Nucleus accumbens (tissue), 56 donors: Measurements from ENCODE around the gene F3.
"Not testable (repeated sequence)": the region's sequence is repeated elsewhere in the genome, so short reads cannot be mapped to it uniquely, and the experiment has no call there.

Source experiments
- DNase-seq, 56 donors: peaks; one replicate each; lab custom pipeline; 2025; lab: John Stamatoyannopoulos, UW

Gene F3

DNA sequence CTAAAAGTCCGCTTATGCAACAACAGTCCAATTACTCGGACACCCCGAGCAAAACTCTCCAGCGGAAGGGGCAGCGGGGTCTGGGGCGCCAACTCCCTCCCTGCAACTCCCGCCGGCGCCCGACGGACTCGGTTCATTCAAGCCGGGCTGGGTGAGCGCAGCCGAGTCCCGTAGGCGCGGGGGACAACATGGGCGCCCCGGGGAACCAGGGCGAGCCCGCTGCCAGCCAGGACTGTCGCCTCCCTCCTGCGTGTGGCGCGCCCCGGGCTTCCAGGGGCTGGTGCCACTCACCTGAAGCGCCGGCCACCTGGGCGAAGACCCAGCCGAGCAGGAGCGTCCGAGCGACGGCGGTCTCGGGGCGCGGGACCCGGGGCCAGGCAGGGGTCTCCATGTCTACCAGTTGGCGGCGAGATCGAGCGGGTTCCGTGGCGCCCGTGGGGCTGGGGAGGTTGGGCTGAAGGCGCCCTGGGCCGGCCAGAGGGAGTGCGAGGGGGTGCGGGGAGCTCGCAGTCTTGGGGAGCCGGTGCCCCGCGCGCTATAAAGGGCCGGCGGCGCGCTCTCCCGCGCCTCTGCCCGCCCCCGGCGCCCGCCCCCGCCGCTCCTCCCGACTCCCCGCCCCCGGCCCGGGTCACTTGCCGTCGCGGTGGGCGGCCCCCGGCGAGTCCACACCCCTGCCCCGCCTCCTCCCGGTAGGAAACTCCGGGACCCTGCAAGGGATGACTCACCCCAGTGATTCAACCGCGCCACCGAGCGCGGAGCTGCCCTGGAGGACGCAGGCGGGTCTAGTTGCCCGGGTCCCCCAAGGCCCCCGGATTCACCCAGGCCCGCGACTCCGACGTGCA, at the start of gene F3:
Gene F3 (minus strand): TSS at position 514 of the 842 bp plus-strand sequence. CDS start 123 bp downstream, at position 391.
- DNase-seq = peak in 51 of 56 donors; percentile 10 to 92 (median 63)

DNA sequence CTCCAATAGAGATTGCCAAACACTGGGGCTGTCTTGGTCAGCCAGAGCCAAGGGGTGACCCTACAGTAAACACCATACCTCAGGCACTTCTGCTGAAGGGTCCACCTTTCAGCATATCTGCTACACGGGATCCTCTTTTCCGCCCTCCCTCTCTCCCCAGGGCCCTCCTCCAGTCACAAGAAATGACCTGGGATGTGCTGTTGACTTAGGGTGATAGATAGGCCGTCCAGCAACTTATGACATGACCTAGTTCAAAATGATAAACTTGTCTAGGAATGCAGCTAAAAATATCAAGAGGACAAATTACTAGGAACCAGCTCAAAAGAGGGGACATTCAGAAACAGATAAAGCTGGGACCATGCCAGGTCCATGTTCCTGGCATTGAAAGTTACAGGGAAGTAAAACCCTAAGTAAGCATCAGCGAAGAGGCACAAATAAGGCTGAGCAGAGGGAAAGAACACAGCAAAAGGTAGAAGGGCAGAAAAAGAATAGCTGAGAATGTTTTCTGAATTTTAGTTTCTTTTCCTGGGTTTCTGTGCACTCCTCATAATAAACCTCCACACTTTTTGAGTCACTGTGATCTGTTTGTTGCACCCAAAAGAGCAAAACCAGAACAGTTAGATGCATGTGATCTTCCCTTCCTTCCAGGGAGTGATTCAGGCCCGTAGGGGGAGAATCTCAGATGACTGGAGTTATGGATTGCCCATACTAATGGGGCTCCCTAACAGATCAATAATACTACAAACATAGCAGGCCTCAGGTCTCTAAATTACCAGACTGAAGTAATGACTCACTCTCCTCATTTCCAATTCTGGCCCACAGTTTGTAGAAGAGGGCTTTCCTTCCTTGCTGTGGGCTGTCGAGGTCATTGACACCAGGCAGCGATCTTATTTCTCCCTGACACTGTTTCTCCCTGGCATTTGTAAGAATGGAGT, 48.9 kb upstream of the F3 start:
- DNase-seq = no peak

DNA sequence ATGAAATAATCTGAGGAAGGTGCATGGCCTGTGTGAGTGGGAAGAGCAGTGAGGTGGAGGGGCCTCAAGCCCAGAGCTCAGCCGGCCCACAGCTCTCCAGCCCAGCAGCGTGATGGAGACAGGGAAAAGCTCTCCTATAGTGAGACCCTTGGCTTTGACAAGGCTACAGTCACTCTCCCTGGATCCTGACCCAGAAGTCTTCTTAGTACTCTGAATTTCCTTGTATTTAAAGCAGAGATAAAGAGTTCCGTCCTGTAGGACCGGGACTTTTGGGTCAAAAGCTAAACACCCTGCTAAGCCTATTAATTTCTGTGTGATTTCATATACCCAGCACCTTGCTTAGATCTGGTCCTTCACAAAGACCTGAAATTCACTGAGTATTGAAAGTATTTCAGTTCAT, 48.2 kb upstream of the F3 start:
- no peak for DNase-seq

DNA sequence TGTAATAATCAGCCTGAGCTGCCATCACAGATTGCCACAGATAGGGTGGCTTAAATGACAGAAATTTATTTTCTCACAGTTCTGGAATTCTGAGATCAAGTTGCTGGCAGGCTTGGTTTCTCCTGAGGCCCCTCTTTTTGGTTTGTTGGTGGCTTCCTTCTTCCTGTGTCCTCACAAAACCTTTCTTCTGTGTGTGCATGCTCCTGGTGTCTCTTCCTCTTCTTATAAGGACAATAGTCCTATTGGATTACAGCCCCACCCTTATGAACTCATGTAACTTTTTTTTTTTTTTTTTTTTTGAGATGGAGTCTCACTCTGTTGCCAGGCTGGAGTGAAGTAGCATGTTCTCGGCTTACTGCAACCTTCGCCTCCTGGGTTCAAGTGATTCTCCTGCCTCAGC, 41.0 kb upstream of the F3 start:
- DNase-seq = no peak

DNA sequence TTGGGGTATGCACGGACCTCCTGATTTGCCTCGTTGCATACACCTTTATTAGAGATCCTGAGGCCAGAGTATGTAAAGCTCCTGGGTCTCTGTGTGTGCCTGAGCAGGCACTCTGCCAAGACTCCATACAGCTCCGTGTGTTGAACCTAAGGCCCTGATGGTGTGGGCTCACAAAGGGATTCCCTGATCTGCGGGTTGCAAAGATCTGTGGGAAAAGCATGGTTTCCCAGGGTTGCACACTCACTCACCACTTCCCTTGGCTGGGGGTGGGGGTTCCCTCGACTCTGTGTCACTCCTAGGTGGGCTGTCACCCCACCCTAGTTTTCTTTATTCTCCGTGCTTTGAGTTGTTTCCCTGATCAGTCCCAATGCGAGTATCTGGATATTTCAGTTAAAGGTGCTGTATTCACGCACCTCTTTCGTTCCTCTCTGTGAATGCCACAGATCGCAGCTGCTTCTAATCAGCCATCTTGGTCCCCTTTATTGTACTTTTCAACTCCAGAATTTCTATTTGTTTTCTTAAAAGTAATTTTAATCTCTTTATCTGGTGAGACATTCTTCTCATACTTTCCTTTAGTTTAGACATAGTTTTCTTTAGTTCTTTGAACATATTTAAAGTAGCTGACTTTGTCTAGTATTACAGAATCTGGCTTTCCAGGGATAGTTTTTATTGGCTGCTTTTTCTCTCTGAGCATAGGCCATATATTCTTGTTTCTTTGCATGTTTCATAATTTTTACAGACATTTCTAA, 39.0 kb upstream of the F3 start:
- DNase-seq = no peak

DNA sequence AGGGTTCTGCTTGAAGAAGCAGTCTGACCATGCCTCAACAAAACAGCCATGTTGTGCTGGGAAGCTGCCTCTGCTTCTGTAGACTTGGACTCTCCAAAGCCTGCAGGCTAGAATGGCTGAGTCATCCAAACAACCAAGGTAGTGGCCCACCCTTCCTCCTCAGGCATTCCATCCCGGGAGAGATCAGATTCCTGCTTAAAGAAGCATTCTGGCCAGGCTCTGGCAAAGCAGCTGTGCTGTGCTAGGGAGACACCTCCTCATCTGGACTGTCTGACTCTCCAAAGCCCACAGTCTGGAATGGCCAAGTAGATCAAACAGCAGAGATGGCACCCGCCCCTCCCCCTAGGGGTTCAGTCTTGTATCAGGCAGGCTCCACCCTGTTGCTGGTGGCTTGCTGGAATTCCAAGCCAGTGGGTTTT, 38.3 kb upstream of the F3 start:
- DNase-seq = no peak

DNA sequence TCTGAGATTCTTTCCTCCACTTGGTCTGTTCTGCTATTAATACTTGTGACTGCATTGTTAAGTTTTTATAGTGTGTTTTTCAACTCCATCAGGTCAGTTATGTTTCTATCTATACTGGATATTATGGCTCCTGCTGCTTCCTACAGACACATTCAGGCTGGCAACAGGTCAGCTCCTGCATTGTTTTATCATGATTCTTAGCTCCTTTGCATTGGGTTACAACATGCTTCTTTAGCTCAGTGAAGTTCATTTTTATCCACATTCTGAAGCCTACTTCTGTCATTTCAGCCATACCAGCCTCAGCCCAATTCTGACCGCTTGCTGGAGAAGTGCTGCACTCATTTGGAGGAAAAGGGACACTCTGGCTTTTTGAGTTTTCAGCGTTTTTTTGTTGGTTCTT, 37.3 kb upstream of the F3 start:
- no peak for DNase-seq

DNA sequence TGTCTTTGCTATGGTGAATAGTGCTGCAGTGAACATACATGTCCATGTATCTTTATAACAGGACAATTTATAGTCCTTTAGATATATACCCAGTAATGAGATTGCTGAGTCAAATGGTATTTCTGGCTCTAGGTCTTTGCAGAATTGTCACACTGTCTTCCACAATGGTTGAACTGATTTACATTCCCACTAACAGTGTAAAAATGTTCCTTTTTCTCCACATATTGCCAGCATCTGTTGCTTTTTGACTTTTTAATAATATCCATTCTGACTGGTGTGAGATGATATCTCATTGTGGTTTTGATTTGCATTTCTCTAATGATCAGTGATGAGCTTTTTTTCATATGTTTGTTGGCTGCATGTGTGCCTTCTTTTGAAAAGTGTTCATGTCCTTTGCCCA, 32.4 kb upstream of the F3 start:
- DNase-seq = not testable (repeated sequence)

DNA sequence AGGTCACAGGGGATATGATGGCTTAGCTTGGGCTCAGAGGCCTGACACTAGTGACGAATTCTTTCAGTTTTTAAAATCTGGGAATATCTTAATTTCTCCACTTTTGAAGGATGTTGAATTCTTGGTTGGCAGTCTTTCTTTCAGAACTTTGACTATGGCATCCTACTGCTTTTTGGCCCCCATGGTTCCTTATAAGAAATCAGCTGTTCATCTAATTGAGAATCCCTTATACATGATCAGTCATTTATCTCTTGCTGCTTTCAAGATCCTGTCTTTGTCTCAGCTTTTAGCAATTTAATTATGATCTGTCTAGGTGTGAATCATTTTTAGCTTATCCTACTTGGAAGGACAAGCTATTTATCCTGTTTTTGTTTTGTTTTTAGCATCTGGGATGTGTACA, 31.2 kb upstream of the F3 start:
- DNase-seq = no peak

DNA sequence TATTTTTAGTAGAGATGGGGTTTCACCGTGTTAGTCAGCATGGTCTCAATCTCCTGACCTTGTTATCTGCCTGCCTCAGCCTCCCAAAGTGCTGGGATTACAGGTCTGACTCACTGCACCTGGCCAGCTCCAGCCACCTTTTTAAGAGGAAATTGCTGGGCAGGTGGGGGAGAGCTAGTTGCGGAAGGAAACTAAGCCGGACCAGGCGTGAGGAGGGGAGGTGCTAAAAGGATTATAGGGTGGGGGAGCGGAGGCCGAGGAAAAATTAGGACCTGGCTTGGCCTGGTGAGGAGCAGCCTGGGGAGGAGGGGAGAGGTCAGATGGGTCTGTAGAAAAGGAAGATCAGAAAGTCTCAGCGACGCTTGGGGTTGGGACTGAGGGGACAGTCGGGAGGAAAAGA, 29.4 kb upstream of the F3 start:
- not testable (repeated sequence) for DNase-seq

DNA sequence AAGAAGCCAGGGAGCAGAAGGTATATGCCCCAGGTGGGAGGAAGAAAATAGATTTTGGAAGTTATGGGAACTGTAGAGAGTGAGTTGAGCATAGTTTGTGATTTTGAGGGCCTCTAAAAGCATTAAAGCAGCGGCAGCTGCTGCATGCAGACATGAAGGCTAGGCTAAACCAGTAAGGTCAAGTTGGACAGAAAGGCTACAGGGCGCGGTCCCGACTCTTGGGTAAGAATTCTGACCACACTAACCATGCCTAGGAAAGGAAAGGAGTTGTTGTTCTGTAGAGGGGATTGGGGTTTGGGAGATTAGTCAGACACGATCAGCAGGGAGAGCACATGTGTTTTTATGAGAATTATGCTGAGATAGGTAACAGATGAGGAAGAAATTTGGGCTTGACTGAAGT, 27.2 kb upstream of the F3 start:
- not testable (repeated sequence) for DNase-seq

DNA sequence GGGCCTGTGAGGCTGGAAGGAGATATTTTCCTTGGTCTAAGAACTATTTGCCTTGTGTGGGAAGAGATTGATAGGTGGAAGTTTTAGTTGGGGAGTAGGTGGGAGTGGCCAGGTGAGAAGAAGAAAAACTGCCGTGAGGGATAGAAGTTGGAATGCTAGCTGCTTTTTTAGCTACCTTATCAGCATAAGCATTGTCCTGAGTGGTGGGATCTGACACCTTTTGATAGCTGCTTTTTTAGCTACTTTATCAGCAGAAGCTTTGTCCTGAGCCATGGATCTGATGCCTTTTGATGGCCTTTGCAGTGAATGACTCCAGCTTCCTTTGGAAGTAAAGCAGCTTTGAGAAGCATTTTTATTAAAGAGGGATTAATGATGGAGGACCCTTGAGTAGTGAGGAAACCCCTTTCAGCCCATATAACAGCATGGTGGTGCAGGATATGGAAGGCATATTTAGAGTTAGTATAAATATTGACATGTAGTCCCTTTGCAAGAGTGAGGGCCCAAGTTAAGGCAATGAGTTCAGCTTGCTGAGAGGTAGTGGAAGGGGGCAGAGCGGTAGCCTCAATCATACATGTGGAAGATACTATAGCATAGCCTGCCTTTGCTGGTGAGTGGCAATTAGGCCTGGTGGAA, 26.5 kb upstream of the F3 start:
- DNase-seq = not testable (repeated sequence)

DNA sequence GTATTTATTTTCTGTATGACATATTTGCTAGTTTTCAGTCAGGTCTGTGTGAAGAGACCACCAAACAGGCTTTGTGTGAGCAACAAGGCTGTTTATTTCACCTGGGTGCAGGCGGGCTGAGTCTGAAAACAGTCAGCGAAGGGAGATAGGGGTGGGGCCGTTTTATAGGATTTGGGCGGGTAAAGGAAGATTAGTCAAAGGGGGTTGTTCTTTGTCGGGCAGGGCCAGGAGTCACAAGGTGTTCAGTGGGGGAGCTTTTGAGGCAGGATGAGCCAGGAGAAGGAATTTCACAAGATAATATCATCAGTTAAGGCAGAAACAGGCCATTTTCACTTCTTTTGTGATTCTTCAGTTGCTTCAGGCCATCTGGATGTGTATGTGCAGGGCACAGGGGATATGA, 24.9 kb upstream of the F3 start:
- not testable (repeated sequence) for DNase-seq

DNA sequence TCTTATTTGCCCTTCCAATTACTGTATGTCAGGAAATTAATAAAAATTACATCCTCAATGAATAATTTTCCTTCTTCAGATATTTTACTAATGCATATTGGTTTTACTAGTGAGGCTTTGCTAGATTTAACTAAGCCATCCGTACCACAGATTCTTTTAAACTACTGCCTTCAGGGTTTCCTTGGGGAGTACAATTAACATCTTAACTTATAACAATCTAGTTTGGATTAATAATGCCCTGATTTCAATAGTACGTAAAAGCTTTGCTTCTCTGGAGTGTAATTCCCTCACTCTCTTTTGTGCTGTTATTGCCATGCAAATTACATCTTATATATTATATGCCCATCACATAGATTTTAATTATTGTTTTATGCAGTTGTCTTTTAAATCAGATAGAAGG, 24.3 kb upstream of the F3 start:
- no peak for DNase-seq

DNA sequence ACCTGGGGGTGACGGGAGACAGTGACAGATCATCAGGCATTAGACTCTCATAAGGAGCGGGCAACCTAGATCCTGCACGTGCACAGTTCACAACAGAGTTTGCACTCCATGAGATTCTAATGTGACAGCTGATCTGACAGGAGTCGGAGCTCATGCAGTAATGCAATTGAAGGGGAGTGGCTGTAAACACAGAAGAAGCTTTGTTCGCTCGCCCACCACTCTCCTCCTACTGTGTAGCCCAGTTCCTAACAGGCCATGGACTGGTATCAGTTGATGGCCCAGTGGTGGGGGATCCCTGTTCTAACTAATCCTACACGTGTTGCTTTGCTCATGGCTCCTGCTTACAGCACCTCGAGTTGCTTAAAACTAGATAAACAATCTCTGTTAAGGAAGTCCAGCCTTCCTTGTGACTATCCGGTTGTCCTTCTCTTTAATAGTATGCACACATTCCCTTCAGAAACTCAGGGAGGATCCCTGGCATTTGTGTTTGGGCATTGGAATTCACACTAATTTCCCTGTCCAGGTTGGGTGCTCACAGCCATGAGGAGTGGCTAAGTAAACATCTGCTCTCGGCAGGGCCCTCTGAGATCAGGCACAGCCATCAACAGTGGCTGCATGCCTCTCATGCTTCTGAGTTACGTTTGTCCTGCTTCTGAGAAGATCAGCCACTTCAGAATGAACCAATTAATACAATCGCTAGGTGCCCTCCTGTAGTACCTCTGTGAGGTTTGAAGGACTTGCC, 21.1 kb upstream of the F3 start:
- DNase-seq = no peak

DNA sequence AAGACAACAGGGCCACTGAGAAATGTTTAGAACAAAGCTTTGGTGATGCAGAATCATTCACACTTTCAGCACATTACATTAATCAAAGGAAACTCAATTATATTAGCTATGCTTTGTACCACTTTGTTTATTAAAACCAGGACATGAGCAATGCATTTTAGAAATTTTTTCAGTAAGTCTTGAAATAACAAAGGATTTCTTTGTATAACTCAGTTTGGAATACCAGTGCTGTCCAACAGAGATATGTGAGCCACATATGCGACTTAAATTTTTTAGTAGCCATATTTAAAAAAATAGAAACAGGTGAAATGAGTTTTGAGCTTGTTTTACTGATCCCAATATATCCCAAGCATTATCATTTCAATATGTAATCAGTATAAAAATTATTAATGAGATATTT, 18.8 kb upstream of the F3 start:
- DNase-seq = no peak

DNA sequence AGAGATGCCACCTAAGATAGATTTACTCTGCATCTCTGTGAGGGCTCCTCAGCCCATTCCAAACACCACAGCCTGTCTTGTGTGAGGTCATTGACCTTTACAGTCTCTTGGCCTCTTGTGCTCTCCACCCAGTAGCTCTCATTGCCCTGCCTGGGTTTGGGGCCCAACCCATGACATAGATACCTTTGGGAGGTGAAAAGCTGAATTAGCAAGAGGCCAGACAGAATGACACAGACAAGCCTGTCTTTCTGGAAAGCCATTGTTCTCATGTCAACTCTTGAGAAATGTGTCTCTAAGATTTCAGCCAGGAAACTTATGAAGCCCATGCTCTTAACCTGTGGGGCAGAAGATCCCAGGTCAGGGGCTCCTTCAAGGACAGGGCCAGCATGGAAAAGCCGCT, 18.4 kb upstream of the F3 start:
- DNase-seq = no peak

DNA sequence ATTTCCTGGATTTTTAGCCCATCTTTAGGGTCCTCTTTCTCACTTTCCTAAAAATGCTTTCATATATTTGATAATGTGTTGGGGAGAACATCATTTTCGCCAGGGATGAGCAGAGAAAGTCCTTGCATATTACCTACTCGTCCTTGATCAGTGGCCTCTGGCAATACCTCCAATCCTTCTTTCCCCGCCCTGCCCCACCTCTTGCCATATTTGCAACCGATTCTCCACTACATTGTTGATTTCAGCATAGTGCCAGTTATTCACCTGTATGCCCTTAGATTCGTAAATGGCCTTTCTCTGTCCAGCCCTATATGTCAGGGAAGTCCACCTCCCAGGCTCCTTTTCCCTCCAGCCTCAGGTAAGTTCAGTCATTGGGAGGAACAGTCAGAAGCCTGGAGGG, 13.5 kb upstream of the F3 start:
- no peak for DNase-seq

DNA sequence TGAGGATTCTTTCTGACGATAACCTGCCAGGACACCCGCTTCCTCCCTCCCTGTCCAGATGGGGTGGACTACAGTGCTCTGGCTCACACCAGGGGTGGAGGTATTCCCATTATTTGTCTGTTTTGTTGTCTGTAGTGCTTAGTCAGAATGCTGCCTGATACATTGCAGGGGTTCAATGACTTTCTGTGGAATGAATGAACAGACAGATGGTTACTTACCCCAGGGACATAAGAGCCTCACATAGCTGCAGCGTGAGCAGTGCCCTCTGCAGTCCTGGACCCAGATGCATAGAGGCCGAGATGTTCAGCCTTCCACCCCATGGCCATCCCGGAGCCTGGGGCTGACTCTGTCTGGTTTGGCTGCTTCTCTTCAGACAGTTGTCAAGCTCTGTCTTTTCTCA, 13.0 kb upstream of the F3 start:
- no peak for DNase-seq

DNA sequence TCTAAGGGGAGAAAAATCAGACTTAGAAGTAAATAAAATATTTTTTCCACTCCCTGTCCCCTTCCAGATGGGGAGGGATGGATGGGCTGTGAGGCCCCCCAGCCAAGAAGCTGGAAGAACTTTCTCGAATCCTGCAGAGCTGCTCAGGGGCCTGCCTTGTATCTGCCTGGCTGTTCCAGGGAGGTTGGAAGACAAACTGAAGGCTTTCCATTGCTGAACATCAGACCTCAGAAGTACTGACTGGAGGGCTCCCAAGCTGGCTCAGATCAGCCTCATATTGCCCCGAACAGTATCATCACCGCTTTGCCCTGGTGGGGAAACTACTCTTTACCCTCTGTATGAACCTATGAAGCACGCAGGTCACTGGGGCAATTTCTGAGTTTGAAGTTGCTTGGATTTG, 12.4 kb upstream of the F3 start:
- no peak for DNase-seq
